Caco-2 (cell line): Measurements from ENCODE around the gene TCERG1L. TPM values are rescaled to one million over a fixed set of nuclear protein-coding genes. Genes with fewer than 3 reads are reported as not detected.

Experiments used
- BruUV-seq: library from RNA; stranded (reverse); fragments of 400-500 nt; replicated peaks from 2 replicates; lab custom pipeline; 2021; lab: Mats Ljungman, UMichigan
- CTCF ChIA-PET: fragments of 300-600 bp; sonication (Branson Sonifier 250); formaldehyde crosslinking; loops from one replicate; lab custom pipeline; 2022; ENCODE audit warnings: antibody characterized with exemption; lab: Charles Lee
- POLR2A ChIA-PET: fragments of 300-600 bp; sonication (Branson Sonifier 250); formaldehyde crosslinking; loops from one replicate; lab custom pipeline; 2022; ENCODE audit warnings: antibody characterized with exemption; lab: Charles Lee
- DNase-seq, 2 experiments: peaks; one replicate each; pipeline versions ENCODE4 v3.0.0 to v3.0.0-alpha.2; 2020 to 2022
- H3K27me3 ChIP-seq: replicated peaks from 2 replicates; pipeline ENCODE4 v1.6.0; 2011; ENCODE audit warnings: low read length; ENCODE audit not compliant: control insufficient read depth, insufficient read depth
- H3K36me3 ChIP-seq: 2 replicates; pipeline ENCODE4 v1.5.1; 2011; ENCODE audit warnings: low read length; ENCODE audit not compliant: control insufficient read depth, insufficient read depth
- H3K4me1 ChIP-seq: fragments of 250-450 bp; sonication (Bioruptor Pico); 2 replicates; pipeline ENCODE4 v1.5.1; 2020; ENCODE audit warnings: mild to moderate bottlenecking
- H3K4me3 ChIP-seq: 2 replicates; pipeline ENCODE4 v1.5.1; 2011; ENCODE audit warnings: low read depth, mild to moderate bottlenecking, control low read depth, low read length
- H3K9me3 ChIP-seq: fragments of 250-450 bp; sonication (Bioruptor Pico); 2 replicates; pipeline ENCODE4 v1.5.1; 2020; ENCODE audit warnings: mild to moderate bottlenecking, moderate library complexity
- H3K27ac Mint-ChIP-seq: one replicate; pipeline ENCODE4 v1.8.0; 2022; ENCODE audit warnings: mixed read lengths; ENCODE audit not compliant: unreplicated experiment
- H3K27me3 Mint-ChIP-seq: one replicate; pipeline ENCODE4 v1.8.0; 2022; ENCODE audit warnings: mixed read lengths; ENCODE audit not compliant: insufficient read depth, unreplicated experiment
- H3K36me3 Mint-ChIP-seq: one replicate; pipeline ENCODE4 v1.8.0; 2022; ENCODE audit warnings: mild to moderate bottlenecking, mixed read lengths; ENCODE audit not compliant: insufficient read depth, unreplicated experiment
- H3K4me1 Mint-ChIP-seq: one replicate; pipeline ENCODE4 v1.8.0; 2022; ENCODE audit warnings: low read depth, mixed read lengths; ENCODE audit not compliant: unreplicated experiment
- H3K4me3 Mint-ChIP-seq: one replicate; pipeline ENCODE4 v1.8.0; 2022; ENCODE audit warnings: mild to moderate bottlenecking, moderate library complexity, mixed read lengths; ENCODE audit not compliant: unreplicated experiment
- H3K9me3 Mint-ChIP-seq: one replicate; pipeline ENCODE4 v1.8.0; 2022; ENCODE audit warnings: mixed read lengths; ENCODE audit not compliant: unreplicated experiment
- CTCF ChIP-seq, 2 experiments: fragments of 200-600 bp in 1 of 2; IDR thresholded peaks; 1 replicate in 1 of 2; 2 replicates in 1 of 2; pipeline versions ENCODE4 v1.5.1 to v1.8.0; 2011 to 2022; ENCODE audit warnings: antibody characterized with exemption in 1 of 2, control low read depth in 1 of 2, inconsistent platforms in 1 of 2, low read depth in 1 of 2, low read length in 1 of 2, mild to moderate bottlenecking in 1 of 2, moderate library complexity in 1 of 2; ENCODE audit not compliant: insufficient read depth in 1 of 2, severe bottlenecking in 1 of 2, unreplicated experiment in 1 of 2
- intact Hi-C: fragments of 100-400 bp; cut with micrococcal nuclease; formaldehyde crosslinking; loops from one replicate; pipeline ENCODE4 v1.10.0; 2022; ENCODE audit not compliant: unreplicated experiment
- total RNA-seq: library from RNA; stranded (reverse); gene quantifications from 2 replicates; pipeline ENCODE4 v1.2.3, GENCODE V29; 2022

TCERG1L gene
- total RNA-seq, 1 experiment from 2014 or later: not detected

DNA sequence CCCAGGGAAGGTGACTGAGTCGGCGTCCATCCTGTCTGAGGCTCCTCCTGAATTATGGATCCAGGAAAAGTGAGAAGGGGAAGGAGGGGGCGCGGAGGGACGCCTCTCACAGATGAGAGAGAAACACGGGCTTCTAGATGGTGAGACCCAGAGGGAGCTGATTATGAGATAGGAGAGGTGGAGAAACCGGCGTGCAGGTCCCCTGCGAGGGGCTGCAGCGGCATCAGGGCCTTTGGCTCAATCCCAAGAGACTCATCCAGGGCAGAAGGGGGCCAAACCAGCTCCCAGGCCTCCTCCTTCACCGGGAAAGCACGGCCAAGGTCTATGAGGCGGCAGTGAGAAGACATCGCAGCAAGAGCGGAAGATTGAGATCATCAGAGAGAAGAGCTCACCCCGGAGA lies 70.8 kb downstream of the TCERG1L start:
- Mint-ChIP-seq H3K27me3 (peaks cover 20% of the 10 kb centered on the region), H3K4me3 (no peak overlapping the region), H3K4me1 (no peaks in the 10 kb centered on the region), H3K36me3 (no peaks in the 10 kb centered on the region), H3K9me3 (no peaks in the 10 kb centered on the region), H3K27ac (no peak overlapping the region)
- ChIA-PET POLR2A (no interaction called here), CTCF (no interaction called here)
- Histone ChIP-seq H3K27me3 (no peaks in the 10 kb centered on the region), H3K4me3 (no peak overlapping the region), H3K9me3 (no peaks in the 10 kb centered on the region), H3K36me3 (no peaks in the 10 kb centered on the region), H3K4me1 (no peaks in the 10 kb centered on the region)
- intact Hi-C loops: no loop called here
- BruUV-seq: no TSS peak
- DNase-seq: no peak
- no peak for TF ChIP-seq CTCF (IDR thresholded peaks at IDR 0.05; ENCODE audit: insufficient read depth in 1 of 2, low read depth in 1 of 2, low read length in 1 of 2, severe bottlenecking in 1 of 2, unreplicated experiment in 1 of 2)

GRCh38 chr10:131239926-131240325 lies 71.6 kb downstream of the TCERG1L start:
- Mint-ChIP-seq H3K36me3 (no peaks in the 10 kb centered on the region), H3K27me3 (peaks cover 20% of the 10 kb centered on the region), H3K4me1 (no peaks in the 10 kb centered on the region), H3K27ac (no peak overlapping the region), H3K9me3 (no peaks in the 10 kb centered on the region), H3K4me3 (no peak overlapping the region)
- Histone ChIP-seq H3K9me3 (no peaks in the 10 kb centered on the region), H3K4me1 (no peaks in the 10 kb centered on the region), H3K36me3 (no peaks in the 10 kb centered on the region), H3K27me3 (no peaks in the 10 kb centered on the region), H3K4me3 (no peak overlapping the region)
- ChIA-PET POLR2A (no interaction called here), CTCF (no interaction called here)
- BruUV-seq: no TSS peak
- no peak for DNase-seq
- TF ChIP-seq CTCF (IDR thresholded peaks at IDR 0.05; ENCODE audit: insufficient read depth in 1 of 2, low read depth in 1 of 2, low read length in 1 of 2, severe bottlenecking in 1 of 2, unreplicated experiment in 1 of 2): no peak
- intact Hi-C loops: no loop called here

DNA sequence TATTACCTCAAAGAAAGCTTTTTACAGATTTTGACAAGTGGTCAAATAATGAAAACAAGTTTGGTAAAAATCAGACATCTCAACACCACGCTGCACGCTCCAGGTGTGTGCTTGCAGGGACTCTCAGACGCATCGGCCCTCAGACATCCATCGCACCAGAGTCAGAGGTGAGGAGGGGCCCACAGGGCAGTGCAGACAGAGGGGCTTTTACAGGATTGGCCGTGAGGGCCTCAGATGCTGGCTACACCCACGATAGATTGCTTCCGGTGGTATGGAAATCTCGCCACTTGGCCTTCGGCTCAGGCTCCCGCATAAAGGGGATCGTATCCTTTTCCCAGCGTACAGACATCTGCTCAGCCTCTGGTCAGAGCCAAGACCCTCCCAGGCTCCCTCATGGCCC lies 72.1 kb downstream of the TCERG1L start:
- ChIA-PET POLR2A (no interaction called here), CTCF (no interaction called here)
- TF ChIP-seq CTCF (IDR thresholded peaks at IDR 0.05; ENCODE audit: insufficient read depth in 1 of 2, low read depth in 1 of 2, low read length in 1 of 2, severe bottlenecking in 1 of 2, unreplicated experiment in 1 of 2): no peak
- BruUV-seq: no TSS peak
- H3K36me3 ChIP-seq: no peaks in the 10 kb centered on the region
- H3K9me3 Mint-ChIP-seq: no peaks in the 10 kb centered on the region
- no peaks in the 10 kb centered on the region for H3K4me1 ChIP-seq
- H3K27me3 ChIP-seq: no peaks in the 10 kb centered on the region
- no peaks in the 10 kb centered on the region for H3K4me1 Mint-ChIP-seq
- H3K4me3 Mint-ChIP-seq: no peak overlapping the region
- DNase-seq: no peak
- H3K4me3 ChIP-seq: no peak overlapping the region
- H3K36me3 Mint-ChIP-seq: no peaks in the 10 kb centered on the region
- H3K27me3 Mint-ChIP-seq: peaks cover 20% of the 10 kb centered on the region
- H3K9me3 ChIP-seq: no peaks in the 10 kb centered on the region
- no peak overlapping the region for H3K27ac Mint-ChIP-seq
- intact Hi-C loops: no loop called here
